Glutamatergic neuron (in vitro differentiated cells): Measurements from ENCODE around the gene WDR90. TPM values are rescaled to one million over a fixed set of nuclear protein-coding genes. Genes with fewer than 3 reads are reported as not detected.
A peak's percentile ranks its signal among the peaks of the same experiment; 100 is the strongest.

ENCODE experiments used
- DNase-seq: peaks from one replicate; pipeline ENCODE4 v3.0.0; 2022
- H3K27ac Mint-ChIP-seq: one replicate; pipeline ENCODE4 v1.8.0; 2020; ENCODE audit warnings: mild to moderate bottlenecking, mixed read lengths, inconsistent platforms; ENCODE audit not compliant: unreplicated experiment
- H3K27me3 Mint-ChIP-seq: one replicate; pipeline ENCODE4 v1.8.0; 2020; ENCODE audit warnings: mild to moderate bottlenecking, moderate library complexity, mixed read lengths, inconsistent platforms; ENCODE audit not compliant: unreplicated experiment
- H3K36me3 Mint-ChIP-seq: one replicate; pipeline ENCODE4 v1.8.0; 2020; ENCODE audit warnings: mild to moderate bottlenecking, mixed read lengths, inconsistent platforms; ENCODE audit not compliant: unreplicated experiment
- H3K4me1 Mint-ChIP-seq: one replicate; pipeline ENCODE4 v1.8.0; 2020; ENCODE audit warnings: mild to moderate bottlenecking, low read depth, mixed read lengths, inconsistent platforms; ENCODE audit not compliant: unreplicated experiment
- H3K4me3 Mint-ChIP-seq: one replicate; pipeline ENCODE4 v1.8.0; 2020; ENCODE audit warnings: mild to moderate bottlenecking, mixed read lengths, inconsistent platforms; ENCODE audit not compliant: unreplicated experiment
- H3K9me3 Mint-ChIP-seq: one replicate; pipeline ENCODE4 v1.8.0; 2020; ENCODE audit warnings: mild to moderate bottlenecking, moderate library complexity, mixed read lengths, inconsistent platforms; ENCODE audit not compliant: unreplicated experiment
- CTCF ChIP-seq: fragments of 200-600 bp; sonication (generic); IDR thresholded peaks from one replicate; pipeline ENCODE4 v1.5.0; 2021; ENCODE audit not compliant: partially characterized antibody, unreplicated experiment
- total RNA-seq: library from RNA; stranded (reverse); fragmentation: NEBNext Ultra II Directional; extraction: Animal tissue kit (Norgen Biotek cat#: 25700); gene quantifications from one replicate; pipeline ENCODE4 v1.2.1, GENCODE V29; 2021; ENCODE audit not compliant: unreplicated experiment

WDR90 gene
- total RNA-seq, 1 donor from 2014 or later, result 24.6 TPM

- H3K9me3 Mint-ChIP-seq, result peaks cover 5% of the 10 kb centered on the region
- TF ChIP-seq CTCF, result no peak
- no peak overlapping the region for H3K4me3 Mint-ChIP-seq
- no peak overlapping the region for H3K27ac Mint-ChIP-seq
- H3K27me3 Mint-ChIP-seq, result no peaks in the 10 kb centered on the region
- DNase-seq, result no peak
- no peaks in the 10 kb centered on the region for H3K36me3 Mint-ChIP-seq
- peaks cover 2% of the 10 kb centered on the region for H3K4me1 Mint-ChIP-seq
Measured at GRCh38 chr16:643050-643368, 6.2 kb upstream of the WDR90 start.

GRCh38 chr16:644556-644955, 4.6 kb upstream of the WDR90 start:
- Mint-ChIP-seq H3K27ac (no peak overlapping the region), H3K4me1 (peaks cover 2% of the 10 kb centered on the region), H3K9me3 (peaks cover 3% of the 10 kb centered on the region), H3K4me3 (peak overlapping the region; percentile 46), H3K27me3 (no peaks in the 10 kb centered on the region), H3K36me3 (no peaks in the 10 kb centered on the region)
- no peak for DNase-seq
- no peak for TF ChIP-seq CTCF

- Mint-ChIP-seq H3K4me1 (no peaks in the 10 kb centered on the region), H3K4me3 (no peak overlapping the region), H3K36me3 (no peaks in the 10 kb centered on the region), H3K27me3 (no peaks in the 10 kb centered on the region), H3K27ac (no peak overlapping the region), H3K9me3 (peaks cover 3% of the 10 kb centered on the region)
- DNase-seq, result no peak
- no peak for TF ChIP-seq CTCF
Measured at GRCh38 chr16:645852-646678, 3.1 kb upstream of the WDR90 start.

DNA sequence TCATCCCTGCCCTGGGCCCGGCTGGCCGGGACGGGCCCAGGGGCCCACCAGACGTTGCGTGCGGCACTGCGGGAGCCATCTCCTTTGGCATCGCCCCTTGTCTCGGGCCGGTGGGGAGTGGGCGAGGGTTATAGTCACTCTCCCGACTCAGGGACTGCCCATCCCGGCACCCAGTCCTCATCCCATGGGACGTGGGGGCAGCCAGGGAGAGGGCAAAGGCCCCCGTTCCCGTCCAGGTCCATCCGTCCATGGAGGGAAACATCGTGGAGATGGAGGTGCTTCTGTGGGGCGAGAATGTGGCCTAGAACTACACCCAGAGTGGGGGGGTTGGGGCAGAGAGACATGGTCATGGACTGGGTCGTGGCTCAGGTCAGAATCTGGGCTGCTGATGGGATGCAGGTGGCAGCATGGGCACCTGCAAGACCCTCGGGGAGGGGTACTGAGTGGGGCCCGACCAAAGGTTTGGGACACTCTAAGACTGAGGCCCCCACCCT, 2.4 kb upstream of the WDR90 start:
- Mint-ChIP-seq H3K36me3 (no peaks in the 10 kb centered on the region), H3K9me3 (peaks cover 3% of the 10 kb centered on the region), H3K27me3 (no peaks in the 10 kb centered on the region), H3K27ac (no peak overlapping the region), H3K4me1 (no peaks in the 10 kb centered on the region), H3K4me3 (no peak overlapping the region)
- DNase-seq, result no peak
- TF ChIP-seq CTCF, result no peak

DNA sequence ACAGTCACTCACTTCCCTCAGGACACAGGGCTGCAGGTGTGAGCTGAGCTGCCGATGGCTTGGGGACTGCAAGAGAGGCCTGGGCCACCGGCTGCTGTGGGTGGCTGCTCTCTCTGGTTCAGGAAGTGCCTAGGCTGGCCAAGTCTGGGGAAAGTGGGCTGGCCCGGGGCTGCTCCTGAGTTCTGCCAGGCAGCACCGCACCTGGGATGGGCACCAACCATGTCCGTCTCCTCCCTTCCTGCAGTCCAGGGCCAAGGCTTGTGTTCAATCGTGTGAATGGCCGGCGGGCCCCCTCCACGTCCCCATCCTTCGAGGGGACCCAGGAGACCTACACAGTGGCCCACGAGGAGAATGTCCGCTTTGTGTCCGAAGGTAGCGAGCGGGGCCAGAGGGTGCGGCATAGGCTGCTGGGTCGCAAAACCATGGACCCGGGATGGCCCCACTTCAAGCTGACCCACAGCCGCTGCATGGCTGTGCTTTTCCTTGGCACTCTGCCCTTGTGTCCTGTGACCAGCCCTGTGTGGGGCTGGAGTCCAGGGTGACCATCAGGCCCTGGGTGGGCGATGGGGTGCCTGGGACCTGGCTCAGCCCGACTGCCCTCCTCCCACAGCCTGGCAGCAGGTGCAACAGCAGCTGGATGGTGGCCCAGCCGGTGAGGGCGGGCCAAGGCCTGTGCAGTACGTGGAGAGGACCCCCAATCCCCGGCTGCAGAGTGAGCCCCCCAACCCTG, 1.8 kb upstream of the WDR90 start:
- no peak overlapping the region for H3K27ac Mint-ChIP-seq
- peaks cover 3% of the 10 kb centered on the region for H3K9me3 Mint-ChIP-seq
- no peak for TF ChIP-seq CTCF
- DNase-seq, result no peak
- H3K27me3 Mint-ChIP-seq, result no peaks in the 10 kb centered on the region
- no peaks in the 10 kb centered on the region for H3K36me3 Mint-ChIP-seq
- H3K4me1 Mint-ChIP-seq, result no peaks in the 10 kb centered on the region
- no peak overlapping the region for H3K4me3 Mint-ChIP-seq
